Hepatocyte (in vitro differentiated cells): ENCODE results near the gene HLA-DMB. TPM values are rescaled to one million over a fixed set of nuclear protein-coding genes. Genes with fewer than 3 reads are reported as not detected.

Experiments
- DNase-seq: peaks from one replicate; pipeline ENCODE4 v3.0.0-alpha.2; 2016; ENCODE audit warnings: low spot score
- H2AFZ ChIP-seq: fragments of 200-600 bp; sonication (generic); 2 replicates; pipeline ENCODE4 v1.6.0; 2016; ENCODE audit warnings: antibody characterized with exemption, mild to moderate bottlenecking
- H3K27ac ChIP-seq: fragments of 200-600 bp; sonication (generic); 2 replicates; pipeline ENCODE4 v1.5.1; 2016; ENCODE audit warnings: mild to moderate bottlenecking
- H3K27me3 ChIP-seq: fragments of 200-600 bp; sonication (generic); 2 replicates; pipeline ENCODE4 v1.6.1; 2016
- H3K36me3 ChIP-seq: fragments of 200-600 bp; sonication (generic); replicated peaks from 2 replicates; pipeline ENCODE4 v1.5.1; 2016; ENCODE audit warnings: low read depth; ENCODE audit not compliant: insufficient read depth
- H3K4me1 ChIP-seq: fragments of 200-600 bp; sonication (generic); 2 replicates; pipeline ENCODE4 v1.5.1; 2016; ENCODE audit warnings: mild to moderate bottlenecking, moderate library complexity; ENCODE audit not compliant: insufficient read depth
- H3K4me2 ChIP-seq: fragments of 200-600 bp; sonication (generic); 2 replicates; pipeline ENCODE4 v1.6.0; 2016
- H3K4me3 ChIP-seq: fragments of 200-600 bp; sonication (generic); 2 replicates; pipeline ENCODE4 v1.5.1; 2016; ENCODE audit warnings: mild to moderate bottlenecking
- H3K79me2 ChIP-seq: fragments of 200-600 bp; sonication (generic); 2 replicates; pipeline ENCODE4 v1.6.0; 2017; ENCODE audit warnings: mild to moderate bottlenecking
- H3K9me2 ChIP-seq: fragments of 200-600 bp; sonication (generic); replicated peaks from 2 replicates; pipeline ENCODE4 v1.6.0; 2017; ENCODE audit warnings: mild to moderate bottlenecking; ENCODE audit not compliant: insufficient read depth
- H3K9me3 ChIP-seq: fragments of 200-600 bp; sonication (generic); 2 replicates; pipeline ENCODE4 v1.5.1; 2016; ENCODE audit warnings: low read depth, mild to moderate bottlenecking
- H4K20me1 ChIP-seq: fragments of 200-600 bp; sonication (generic); 2 replicates; pipeline ENCODE4 v1.6.0; 2016; ENCODE audit warnings: mild to moderate bottlenecking; ENCODE audit not compliant: insufficient read depth, poor library complexity, severe bottlenecking
- EZH2 ChIP-seq: fragments of 200-600 bp; sonication (generic); IDR thresholded peaks from 2 replicates; pipeline ENCODE4 v1.6.1; 2016; ENCODE audit warnings: antibody characterized with exemption, mild to moderate bottlenecking, borderline replicate concordance
- EZH2phosphoT487 ChIP-seq: fragments of 200-600 bp; sonication (generic); IDR thresholded peaks from one replicate; pipeline ENCODE4 v1.6.1; 2018; ENCODE audit warnings: antibody characterized with exemption, mild to moderate bottlenecking, low read depth, moderate library complexity; ENCODE audit not compliant: unreplicated experiment, severe bottlenecking
- WGBS: methylation state at CpG from one replicate; pipeline ENCODE4 v1.1.6; 2016; ENCODE audit warnings: low lambda C conversion rate; ENCODE audit errors: missing lambda C conversion rate; 5-methylcytosine and 5-hydroxymethylcytosine counted together
- polyA plus RNA-seq: library from polyadenylated mRNA; unstranded; fragments of >200 nt; fragmentation: Nextera tagmentation; extraction: Ambion mirVana; gene quantifications from 2 replicates; pipeline ENCODE4 v1.2.1, GENCODE V29; 2016
- total RNA-seq: library from RNA; depleted of rRNA; stranded (reverse); fragments of >200 nt; gene quantifications from 2 replicates; pipeline ENCODE4 v1.2.3, GENCODE V29; 2014
- TF ChIP-seq, protein P1 (sequence below): fragments of 200-600 bp; sonication (generic); IDR thresholded peaks from 2 replicates; pipeline ENCODE4 v1.5.1; 2016; ENCODE audit warnings: antibody characterized with exemption, mild to moderate bottlenecking; ENCODE audit not compliant: poor library complexity

The HLA-DMB gene
- total and polyA plus RNA-seq, 2 experiments from 2014 or later = 1.00 to 1.7 TPM

DNA sequence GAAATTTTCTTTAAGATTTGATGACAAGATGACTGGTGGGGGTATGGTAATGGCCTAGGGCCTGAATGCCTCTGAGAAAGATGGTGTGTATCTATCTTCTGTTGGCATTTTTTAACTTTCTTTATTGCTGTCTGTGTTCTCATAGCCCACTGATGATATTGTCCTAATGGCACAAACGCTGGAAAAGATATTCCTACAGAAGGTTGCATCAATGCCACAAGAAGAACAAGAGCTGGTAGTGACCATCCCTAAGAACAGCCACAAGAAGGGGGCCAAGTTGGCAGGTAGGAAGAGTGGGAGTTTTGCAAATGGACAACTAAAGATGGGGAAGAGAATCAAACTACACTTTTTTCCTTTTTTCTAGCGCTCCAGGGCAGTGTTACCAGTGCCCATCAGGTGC is 35.1 kb upstream of the HLA-DMB start:
- Histone ChIP-seq H3K36me3 (peaks cover 11% of the 10 kb centered on the region), H3K27ac (no peak overlapping the region), H3K9me2 (no peaks in the 10 kb centered on the region), H3K27me3 (no peaks in the 10 kb centered on the region), H3K79me2 (peaks cover 87% of the 10 kb centered on the region), H3K9me3 (no peaks in the 10 kb centered on the region), H3K4me3 (no peak overlapping the region), H2AFZ (no peak overlapping the region), H3K4me1 (peaks cover 34% of the 10 kb centered on the region), H3K4me2 (peak overlapping the region; percentile 92), H4K20me1 (peaks cover 86% of the 10 kb centered on the region)
- no peak for TF ChIP-seq EZH2
- TF ChIP-seq, protein P1, sequence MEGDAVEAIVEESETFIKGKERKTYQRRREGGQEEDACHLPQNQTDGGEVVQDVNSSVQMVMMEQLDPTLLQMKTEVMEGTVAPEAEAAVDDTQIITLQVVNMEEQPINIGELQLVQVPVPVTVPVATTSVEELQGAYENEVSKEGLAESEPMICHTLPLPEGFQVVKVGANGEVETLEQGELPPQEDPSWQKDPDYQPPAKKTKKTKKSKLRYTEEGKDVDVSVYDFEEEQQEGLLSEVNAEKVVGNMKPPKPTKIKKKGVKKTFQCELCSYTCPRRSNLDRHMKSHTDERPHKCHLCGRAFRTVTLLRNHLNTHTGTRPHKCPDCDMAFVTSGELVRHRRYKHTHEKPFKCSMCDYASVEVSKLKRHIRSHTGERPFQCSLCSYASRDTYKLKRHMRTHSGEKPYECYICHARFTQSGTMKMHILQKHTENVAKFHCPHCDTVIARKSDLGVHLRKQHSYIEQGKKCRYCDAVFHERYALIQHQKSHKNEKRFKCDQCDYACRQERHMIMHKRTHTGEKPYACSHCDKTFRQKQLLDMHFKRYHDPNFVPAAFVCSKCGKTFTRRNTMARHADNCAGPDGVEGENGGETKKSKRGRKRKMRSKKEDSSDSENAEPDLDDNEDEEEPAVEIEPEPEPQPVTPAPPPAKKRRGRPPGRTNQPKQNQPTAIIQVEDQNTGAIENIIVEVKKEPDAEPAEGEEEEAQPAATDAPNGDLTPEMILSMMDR = no peak
- no peak for TF ChIP-seq EZH2phosphoT487
- DNase-seq = no peak
- 80% methylated on average over 2 of the region's 2 CpGs for WGBS

DNA sequence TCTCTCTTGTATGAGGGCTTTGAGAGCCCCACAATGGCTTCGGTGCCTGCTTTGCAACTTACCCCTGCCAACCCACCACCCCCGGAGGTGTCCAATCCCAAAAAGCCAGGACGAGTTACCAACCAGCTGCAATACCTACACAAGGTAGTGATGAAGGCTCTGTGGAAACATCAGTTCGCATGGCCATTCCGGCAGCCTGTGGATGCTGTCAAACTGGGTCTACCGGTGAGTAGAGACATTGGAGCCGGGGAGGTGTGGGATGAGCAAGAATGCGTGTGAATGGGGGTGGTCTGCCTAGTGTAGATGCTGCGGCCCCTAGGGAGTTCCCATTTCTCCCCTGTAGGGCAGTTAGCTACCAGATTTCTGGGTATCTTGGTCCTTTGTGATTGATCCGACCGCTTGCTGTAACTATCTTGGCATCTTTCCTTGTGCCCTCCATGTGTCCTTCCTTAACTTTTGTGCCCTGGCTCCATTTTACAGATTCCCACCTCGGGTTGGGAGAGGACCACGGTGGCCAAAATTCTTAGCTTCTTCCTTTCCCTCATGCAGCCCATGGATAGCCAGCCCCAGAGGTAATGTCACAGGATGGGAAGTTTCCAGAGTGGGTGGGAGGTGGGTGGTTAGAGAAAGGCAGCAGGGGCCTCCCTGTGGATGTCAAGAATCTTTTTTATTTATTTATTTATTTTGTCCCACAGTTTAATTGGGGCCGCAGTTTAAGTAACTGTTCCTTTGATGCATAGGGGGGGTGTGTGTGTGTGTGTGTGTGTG is 33.9 kb upstream of the HLA-DMB start:
- no peak overlapping the region for H3K27ac ChIP-seq
- WGBS = 12% methylated on average over 14 of the region's 14 CpGs

DNA sequence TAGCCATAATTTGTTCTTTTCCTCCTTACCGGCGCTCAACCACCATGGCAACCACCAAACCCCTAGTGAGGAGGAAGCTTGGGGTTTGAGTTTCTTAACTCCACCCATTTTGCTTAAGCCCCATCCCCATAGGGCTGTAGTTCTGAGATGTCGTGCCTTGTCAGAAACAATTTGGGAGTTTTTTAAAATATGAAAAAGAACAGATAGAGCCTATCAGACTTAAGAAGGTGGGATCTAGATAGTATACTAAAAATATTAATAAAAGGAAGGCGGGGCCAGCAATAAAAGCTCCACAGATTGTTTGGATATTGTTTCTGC is 33.1 kb upstream of the HLA-DMB start:
- TF ChIP-seq EZH2 = no peak
- TF ChIP-seq EZH2phosphoT487 = no peak
- TF ChIP-seq, protein P1 = no peak
- Histone ChIP-seq H2AFZ (no peak overlapping the region), H3K27me3 (no peaks in the 10 kb centered on the region), H3K27ac (peak overlapping the region; percentile 59), H3K4me1 (peaks cover 32% of the 10 kb centered on the region), H4K20me1 (peaks cover 67% of the 10 kb centered on the region), H3K9me2 (no peaks in the 10 kb centered on the region), H3K79me2 (peaks cover 85% of the 10 kb centered on the region), H3K4me2 (peak overlapping the region; percentile 92), H3K36me3 (no peaks in the 10 kb centered on the region), H3K9me3 (no peaks in the 10 kb centered on the region), H3K4me3 (peak overlapping the region; percentile 44)
- peak; percentile 29 for DNase-seq
- 0% methylated on average over 4 of the region's 4 CpGs for WGBS

More for the DNA sequence above, 33.9 kb upstream of the HLA-DMB start:
- H3K9me3 ChIP-seq = no peaks in the 10 kb centered on the region
- H3K27me3 ChIP-seq = no peaks in the 10 kb centered on the region
- H3K4me2 ChIP-seq = peak overlapping the region; percentile 92
- H3K79me2 ChIP-seq = peaks cover 85% of the 10 kb centered on the region
- peaks cover 75% of the 10 kb centered on the region for H4K20me1 ChIP-seq
- peaks cover 5% of the 10 kb centered on the region for H3K36me3 ChIP-seq
- no peak overlapping the region for H2AFZ ChIP-seq
- DNase-seq = no peak
- no peaks in the 10 kb centered on the region for H3K9me2 ChIP-seq
- TF ChIP-seq EZH2phosphoT487 = no peak
- H3K4me3 ChIP-seq = peak overlapping the region; percentile 44
- peaks cover 32% of the 10 kb centered on the region for H3K4me1 ChIP-seq

DNA sequence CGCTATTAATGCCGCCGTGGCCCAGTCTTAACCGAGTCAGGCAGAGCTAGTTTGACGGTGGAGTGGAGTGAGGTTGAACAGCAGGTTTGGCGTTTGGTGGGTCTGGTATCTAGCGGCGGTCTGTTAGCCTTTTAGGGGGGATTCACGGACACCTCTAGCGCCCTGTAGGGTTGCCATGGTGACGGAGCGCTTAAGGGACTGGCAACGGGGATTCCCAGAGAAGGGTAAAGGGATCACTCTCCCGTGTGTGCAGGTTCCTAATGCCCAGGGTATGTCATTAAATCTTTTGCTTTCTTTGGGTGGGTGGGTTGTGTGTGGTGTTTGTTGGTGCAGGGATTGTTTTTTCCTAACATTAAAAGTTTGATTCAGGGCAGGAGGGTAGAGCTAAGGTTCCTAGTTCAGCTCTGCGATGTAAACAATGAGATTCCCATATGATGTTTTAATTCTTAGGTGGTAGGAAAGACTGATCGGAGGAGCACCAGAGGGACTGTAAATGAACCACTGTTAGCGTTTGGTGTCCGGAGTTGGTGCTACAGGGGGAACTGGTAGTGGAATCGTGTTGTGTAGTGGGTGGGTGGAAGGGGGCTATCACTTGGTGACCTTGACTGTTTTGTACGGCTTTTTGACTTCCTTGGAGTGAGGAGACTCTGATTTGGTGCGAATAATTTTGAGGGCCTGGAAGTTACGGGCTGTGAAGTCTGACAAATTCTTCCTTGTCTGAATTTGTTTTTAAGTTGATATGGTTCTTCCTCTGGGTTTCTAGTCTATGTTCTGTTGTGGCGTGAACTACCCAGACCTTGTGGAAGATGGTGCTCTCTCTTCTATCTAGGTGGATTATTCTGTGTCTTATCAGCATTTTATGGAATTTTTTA is 32.6 kb upstream of the HLA-DMB start:
- Histone ChIP-seq H3K9me2 (no peaks in the 10 kb centered on the region), H3K4me1 (peaks cover 31% of the 10 kb centered on the region), H3K36me3 (no peaks in the 10 kb centered on the region), H3K79me2 (peaks cover 84% of the 10 kb centered on the region), H3K4me2 (peak overlapping the region; percentile 92), H3K27me3 (no peaks in the 10 kb centered on the region), H3K9me3 (no peaks in the 10 kb centered on the region), H3K4me3 (peak overlapping the region; percentile 44), H3K27ac (peak overlapping the region; percentile 59), H2AFZ (no peak overlapping the region), H4K20me1 (peaks cover 63% of the 10 kb centered on the region)
- WGBS = 1% methylated on average over 23 of the region's 23 CpGs
- peak; percentile 72 for DNase-seq
- TF ChIP-seq EZH2phosphoT487 (no peak), EZH2 (no peak)
- TF ChIP-seq, protein P1 = no peak
